ENCODE results near the gene SMIM5. TPM values are rescaled to one million over a fixed set of nuclear protein-coding genes. Genes with fewer than 3 reads are reported as not detected.

SMIM5 gene
- total RNA-seq, 2 experiments from 2014 or later, result 0.14 to 0.16 TPM

DNA sequence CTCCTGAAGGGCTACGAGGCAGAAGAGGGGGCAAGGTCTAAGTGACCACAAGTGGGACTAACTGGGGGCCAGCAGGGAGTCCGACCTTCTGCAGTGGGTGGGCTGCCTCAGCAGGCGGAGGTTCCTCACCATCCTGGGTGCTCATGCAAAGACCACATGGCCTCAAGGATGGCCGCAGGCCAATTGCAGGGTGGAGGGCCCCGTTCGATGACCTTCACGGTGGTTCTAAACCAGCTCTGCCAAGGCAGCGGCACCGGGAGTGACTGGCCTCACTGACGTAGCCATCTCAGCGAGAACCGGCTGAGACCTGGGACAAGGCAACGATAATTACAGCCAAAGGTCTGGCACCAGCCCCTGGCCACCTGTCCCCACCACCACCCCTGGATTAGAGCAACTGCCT, 5.7 kb downstream of the SMIM5 start:
- Mint-ChIP-seq H3K27ac (no peak overlapping the region), H3K36me3 (no peaks in the 10 kb centered on the region), H3K27me3 (no peaks in the 10 kb centered on the region), H3K4me3 (no peak overlapping the region), H3K9me3 (no peaks in the 10 kb centered on the region), H3K4me1 (peaks cover 2% of the 10 kb centered on the region)
- DNase-seq, result no peak

DNA sequence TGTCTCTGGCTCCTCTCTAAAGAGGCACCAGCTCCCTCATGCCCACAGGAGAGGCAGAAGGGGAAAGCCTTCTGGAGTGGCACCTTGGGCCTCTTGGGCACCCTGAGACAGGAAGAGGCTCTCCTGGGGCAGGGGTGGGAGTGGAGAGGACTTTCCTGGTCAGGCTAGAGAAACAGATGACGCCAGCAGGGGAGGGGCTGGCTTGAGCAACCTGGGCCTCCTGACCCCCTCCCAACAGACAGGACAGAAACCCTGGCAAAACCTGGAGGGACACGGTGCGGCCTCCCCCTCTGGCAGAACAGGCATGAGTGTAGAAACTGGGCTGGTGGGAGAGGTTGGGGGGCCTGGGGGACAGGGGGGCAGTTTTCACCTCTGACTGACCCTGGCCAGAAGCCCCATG, 6.1 kb downstream of the SMIM5 start:
- Mint-ChIP-seq H3K27me3 (no peaks in the 10 kb centered on the region), H3K36me3 (no peaks in the 10 kb centered on the region), H3K4me1 (no peaks in the 10 kb centered on the region), H3K9me3 (no peaks in the 10 kb centered on the region), H3K27ac (no peak overlapping the region), H3K4me3 (no peak overlapping the region)
- DNase-seq, result no peak

DNA sequence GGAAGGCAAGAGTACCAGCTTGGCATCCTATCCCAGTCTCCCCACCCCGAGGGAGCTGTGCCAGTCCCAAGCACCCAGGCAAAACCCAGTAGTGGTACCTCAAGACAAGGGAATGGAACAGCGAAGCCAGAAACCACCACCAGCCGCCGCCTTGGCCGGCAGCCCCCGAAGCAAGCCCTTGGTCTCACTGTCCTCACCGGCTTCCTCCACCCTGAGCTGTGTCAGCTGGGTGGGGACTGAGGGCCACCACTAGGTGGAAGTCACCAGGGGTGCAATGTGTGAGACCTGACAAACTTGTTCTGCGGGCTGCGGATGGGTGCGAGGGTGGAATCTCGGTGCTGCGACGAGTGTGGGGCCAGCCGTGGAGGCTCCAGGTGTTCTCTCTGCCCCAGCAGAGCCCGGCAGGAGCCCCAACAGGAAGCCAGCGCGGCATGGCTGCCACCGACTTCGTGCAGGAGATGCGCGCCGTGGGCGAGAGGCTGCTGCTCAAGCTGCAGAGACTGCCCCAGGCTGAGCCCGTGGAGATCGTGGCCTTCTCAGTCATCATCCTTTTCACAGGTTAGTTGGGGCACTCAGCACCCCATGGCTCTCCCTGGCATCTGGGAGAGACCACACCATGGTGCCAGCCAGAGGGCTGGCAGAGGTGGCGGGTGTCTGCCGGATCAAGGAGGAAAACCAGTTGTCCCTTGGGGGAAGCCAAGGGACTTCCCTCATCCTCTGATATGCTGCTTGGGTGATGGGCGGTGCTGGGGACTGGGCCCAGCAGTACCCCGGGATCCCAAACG, 6.7 kb downstream of the SMIM5 start:
- Mint-ChIP-seq H3K36me3 (no peaks in the 10 kb centered on the region), H3K27me3 (no peaks in the 10 kb centered on the region), H3K9me3 (no peaks in the 10 kb centered on the region), H3K4me3 (no peak overlapping the region), H3K27ac (no peak overlapping the region), H3K4me1 (no peaks in the 10 kb centered on the region)
- DNase-seq, result no peak

DNA sequence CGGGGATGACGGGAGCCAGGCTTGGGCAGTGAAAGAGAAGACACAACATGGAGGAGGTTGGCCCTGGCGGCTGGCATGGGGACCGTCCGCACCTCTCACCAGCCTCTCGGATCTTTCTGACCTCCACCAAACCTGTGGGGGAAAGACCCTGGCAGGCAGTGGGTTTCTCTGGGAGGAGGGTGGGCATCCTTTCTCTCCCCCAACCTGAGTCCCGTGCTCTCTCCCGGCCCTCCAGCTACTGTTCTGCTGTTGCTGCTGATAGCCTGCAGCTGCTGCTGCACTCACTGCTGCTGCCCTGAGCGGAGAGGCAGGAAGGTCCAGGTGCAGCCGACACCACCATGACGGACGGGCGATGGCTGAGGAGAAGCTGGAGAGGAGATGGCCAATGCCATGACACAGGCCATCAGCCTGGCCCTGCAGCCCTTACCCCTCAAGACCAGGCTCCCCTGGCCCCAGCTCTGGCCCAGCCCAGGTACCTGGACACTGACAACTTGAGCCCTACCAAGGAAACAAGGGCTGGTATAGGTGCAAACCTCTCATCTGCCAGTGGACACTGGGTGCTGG, 7.4 kb downstream of the SMIM5 start:
- H3K4me1 Mint-ChIP-seq, result no peaks in the 10 kb centered on the region
- no peak for DNase-seq
- no peak overlapping the region for H3K27ac Mint-ChIP-seq
- no peak overlapping the region for H3K4me3 Mint-ChIP-seq
- no peaks in the 10 kb centered on the region for H3K36me3 Mint-ChIP-seq
- H3K27me3 Mint-ChIP-seq, result no peaks in the 10 kb centered on the region
- H3K9me3 Mint-ChIP-seq, result no peaks in the 10 kb centered on the region

DNA sequence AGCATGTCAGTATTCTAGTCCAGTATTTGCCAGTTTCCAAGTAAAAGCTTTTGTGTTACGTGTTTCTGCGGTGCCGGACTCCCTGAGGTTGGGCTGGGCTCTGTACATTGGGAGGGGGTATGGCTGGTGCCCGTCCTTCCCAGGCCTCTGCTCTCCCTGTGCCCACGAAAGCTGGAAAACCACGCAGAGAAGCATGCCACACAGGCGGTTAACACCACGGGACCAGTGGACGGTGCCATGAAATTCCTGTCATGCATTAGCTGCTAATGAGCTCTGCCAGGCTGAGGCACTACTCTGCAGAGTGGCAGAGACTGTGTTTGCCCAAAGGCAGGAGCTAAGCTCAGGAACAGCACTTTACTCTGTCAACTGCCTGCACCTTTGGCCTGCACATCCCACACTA, 8.1 kb downstream of the SMIM5 start:
- Mint-ChIP-seq H3K9me3 (no peaks in the 10 kb centered on the region), H3K4me3 (no peak overlapping the region), H3K36me3 (no peaks in the 10 kb centered on the region), H3K27me3 (no peaks in the 10 kb centered on the region), H3K27ac (no peak overlapping the region), H3K4me1 (peaks cover 5% of the 10 kb centered on the region)
- DNase-seq, result no peak

DNA sequence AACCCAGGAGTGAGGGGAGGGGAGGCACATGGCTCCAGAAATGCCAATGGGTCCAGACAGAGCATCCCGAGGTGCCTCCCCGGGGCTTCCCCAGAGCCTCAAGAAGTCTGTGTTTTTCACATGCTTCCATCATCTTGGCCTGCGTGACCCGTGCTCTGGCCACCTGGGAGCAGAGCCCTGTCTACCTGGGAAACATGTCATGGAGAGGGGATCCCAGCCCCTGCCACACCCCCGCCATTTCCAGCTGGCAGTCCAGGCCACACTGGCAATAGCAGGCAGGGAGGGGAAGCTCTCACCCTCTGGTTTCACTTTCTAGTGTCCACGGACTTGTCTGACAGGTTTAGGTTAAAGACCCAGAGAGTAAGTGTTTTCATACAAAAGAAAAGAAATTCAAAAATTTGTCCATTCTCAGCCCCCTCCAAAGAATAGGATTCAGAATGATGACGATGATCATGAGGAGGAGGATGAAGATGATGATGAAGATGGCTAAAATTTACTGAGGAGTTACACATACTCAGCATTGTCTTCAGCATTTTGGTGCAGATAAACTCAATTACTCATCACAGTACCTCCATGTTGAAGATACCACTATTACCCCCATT, 9.0 kb downstream of the SMIM5 start:
- Mint-ChIP-seq H3K9me3 (no peaks in the 10 kb centered on the region), H3K4me3 (no peak overlapping the region), H3K27me3 (no peaks in the 10 kb centered on the region), H3K36me3 (no peaks in the 10 kb centered on the region), H3K4me1 (peaks cover 5% of the 10 kb centered on the region), H3K27ac (no peak overlapping the region)
- DNase-seq, result no peak

DNA sequence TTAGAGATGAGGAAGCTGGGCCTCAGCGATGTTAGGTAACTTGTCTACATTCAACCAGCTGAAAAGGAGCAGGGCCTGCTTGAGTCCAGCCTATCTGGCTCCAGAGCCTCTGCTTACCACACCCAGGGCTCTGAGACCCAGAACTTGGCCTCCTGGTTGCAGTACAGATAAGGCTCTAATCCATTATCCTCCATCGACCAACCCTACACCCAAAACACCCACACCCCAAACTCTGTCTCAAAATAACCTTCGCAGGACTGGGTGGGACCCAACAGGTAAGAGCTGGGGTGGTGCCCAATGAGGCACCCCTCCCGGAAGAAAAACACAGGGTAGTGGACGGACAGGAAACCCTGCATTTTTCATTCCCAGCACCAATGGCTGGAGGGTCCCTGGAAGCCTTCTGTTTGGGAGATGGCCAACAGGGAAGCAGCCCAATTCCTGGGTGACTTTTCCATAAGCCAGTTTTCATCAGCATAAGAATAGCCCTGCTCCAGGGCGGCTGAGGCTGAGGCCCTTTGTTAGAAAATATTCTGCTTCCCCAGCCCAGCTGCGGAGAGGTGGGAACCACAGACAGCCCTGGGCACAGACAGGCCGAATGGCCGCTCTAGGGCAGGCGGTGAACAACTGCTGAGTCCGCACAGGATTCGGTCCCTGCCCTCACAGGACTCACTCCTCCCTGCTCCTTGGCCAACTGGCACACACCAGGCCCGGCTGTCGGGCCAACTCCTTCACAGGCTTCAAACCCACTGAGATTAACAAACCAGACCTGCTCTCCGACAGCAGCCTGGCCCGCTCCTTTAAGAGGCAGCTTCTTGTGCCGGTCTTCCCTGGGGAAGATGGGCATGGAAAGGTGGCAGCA, 9.8 kb downstream of the SMIM5 start:
- no peaks in the 10 kb centered on the region for H3K27me3 Mint-ChIP-seq
- no peak overlapping the region for H3K27ac Mint-ChIP-seq
- no peak overlapping the region for H3K4me3 Mint-ChIP-seq
- peaks cover 5% of the 10 kb centered on the region for H3K4me1 Mint-ChIP-seq
- DNase-seq, result no peak
- H3K36me3 Mint-ChIP-seq, result no peaks in the 10 kb centered on the region
- H3K9me3 Mint-ChIP-seq, result no peaks in the 10 kb centered on the region

DNA sequence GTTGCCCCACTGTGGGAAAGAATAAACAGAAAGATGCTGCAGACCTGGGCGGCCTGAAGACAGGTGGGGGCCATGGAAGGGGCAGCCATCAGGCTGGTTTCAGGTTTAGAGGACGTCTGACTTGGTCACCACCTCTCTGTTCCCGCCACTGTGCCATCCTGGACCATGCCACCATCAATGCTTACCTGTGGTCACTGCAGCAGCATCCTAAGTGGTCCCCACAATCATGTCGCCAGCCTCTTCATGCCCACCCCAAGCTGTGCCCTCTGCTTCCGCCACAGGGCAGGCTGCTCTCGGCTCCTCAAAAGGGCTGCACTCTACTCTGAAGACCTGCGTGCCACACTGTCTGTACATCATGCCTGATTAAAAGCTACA, 10.4 kb downstream of the SMIM5 start:
- no peaks in the 10 kb centered on the region for H3K36me3 Mint-ChIP-seq
- H3K9me3 Mint-ChIP-seq, result no peaks in the 10 kb centered on the region
- H3K27me3 Mint-ChIP-seq, result no peaks in the 10 kb centered on the region
- DNase-seq, result no peak
- no peak overlapping the region for H3K4me3 Mint-ChIP-seq
- peaks cover 5% of the 10 kb centered on the region for H3K4me1 Mint-ChIP-seq
- H3K27ac Mint-ChIP-seq, result no peak overlapping the region

DNA sequence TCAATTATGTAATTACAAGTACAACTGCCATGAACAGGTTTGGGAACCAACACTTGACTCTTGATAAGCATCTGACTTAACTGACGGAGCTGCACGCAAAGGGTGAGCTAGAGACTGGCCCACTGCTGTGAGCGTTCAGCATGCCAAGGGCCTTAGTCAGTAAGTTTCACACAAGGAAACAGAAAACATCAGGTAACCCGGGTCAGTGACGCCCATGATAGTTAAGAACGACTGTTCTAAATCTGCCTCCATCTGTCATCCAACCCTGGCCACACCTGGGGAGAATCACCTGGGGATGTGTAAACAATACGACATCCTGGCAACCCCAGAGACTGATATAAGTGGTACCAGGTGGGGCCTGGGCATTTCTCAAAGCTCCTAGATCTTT, 12.3 kb downstream of the SMIM5 start:
- Mint-ChIP-seq H3K9me3 (no peaks in the 10 kb centered on the region), H3K4me1 (peaks cover 5% of the 10 kb centered on the region), H3K27me3 (no peaks in the 10 kb centered on the region), H3K4me3 (no peak overlapping the region), H3K27ac (no peak overlapping the region), H3K36me3 (peaks cover 3% of the 10 kb centered on the region)
- no peak for DNase-seq

DNA sequence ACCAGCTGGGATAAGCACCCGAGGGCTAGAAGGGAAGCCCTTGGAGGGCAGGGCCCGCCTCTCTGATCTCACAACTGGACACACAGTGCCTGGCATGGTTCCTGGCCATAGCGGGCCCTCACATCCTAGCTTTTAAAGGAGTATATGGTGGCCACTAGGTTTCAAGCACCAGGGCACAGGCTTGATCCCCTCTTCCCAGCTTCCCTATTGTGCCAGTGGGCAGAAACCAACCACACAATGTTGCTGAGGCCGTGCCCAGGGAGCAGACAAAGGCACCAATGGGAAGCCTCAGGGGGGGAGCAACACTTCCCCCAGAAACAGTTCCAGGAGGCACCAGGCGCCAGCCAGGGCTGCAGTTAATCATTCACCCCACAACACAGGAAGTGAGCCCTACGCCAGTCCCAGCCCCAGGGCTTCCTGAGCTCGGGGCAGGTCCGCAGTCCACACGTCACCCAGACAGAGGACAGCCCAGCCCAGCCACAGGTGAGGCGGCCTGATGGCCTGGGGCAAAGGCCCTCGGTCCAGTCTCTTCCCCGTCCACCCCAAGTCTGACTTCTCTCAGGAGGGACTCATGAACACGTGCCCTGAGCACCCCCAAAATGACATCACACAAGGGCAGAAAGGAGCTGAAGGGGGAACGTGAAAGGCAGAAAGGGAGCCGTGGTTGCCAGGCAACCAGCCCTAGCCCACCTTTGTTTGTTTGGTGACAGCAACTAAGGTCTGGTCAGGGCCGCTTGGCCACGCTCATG, 12.8 kb downstream of the SMIM5 start:
- peaks cover 5% of the 10 kb centered on the region for H3K4me1 Mint-ChIP-seq
- peak; percentile 20 for DNase-seq
- no peaks in the 10 kb centered on the region for H3K27me3 Mint-ChIP-seq
- no peaks in the 10 kb centered on the region for H3K9me3 Mint-ChIP-seq
- no peak overlapping the region for H3K4me3 Mint-ChIP-seq
- peaks cover 4% of the 10 kb centered on the region for H3K36me3 Mint-ChIP-seq
- peak overlapping the region; percentile 66 for H3K27ac Mint-ChIP-seq

DNA sequence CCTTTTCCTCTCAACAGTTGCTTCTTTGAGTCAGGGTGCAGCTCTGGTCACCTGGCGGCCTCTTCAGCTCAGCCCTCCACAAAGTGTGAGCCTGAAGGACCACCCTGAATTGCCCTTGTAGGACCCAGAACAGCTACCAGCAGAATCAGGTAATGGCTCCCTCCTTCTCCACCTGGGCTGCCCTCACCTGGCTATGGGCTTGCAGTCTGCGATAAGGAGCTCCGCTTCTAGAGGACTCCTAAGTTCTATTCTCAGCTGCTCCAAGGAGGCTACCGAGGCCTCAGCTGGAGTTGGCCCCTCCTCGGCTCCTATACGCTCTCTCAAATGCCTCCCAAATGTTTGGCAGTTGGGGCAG, 13.4 kb downstream of the SMIM5 start:
- Mint-ChIP-seq H3K9me3 (no peaks in the 10 kb centered on the region), H3K27me3 (no peaks in the 10 kb centered on the region), H3K4me1 (peaks cover 5% of the 10 kb centered on the region), H3K27ac (no peak overlapping the region), H3K36me3 (peaks cover 4% of the 10 kb centered on the region), H3K4me3 (no peak overlapping the region)
- DNase-seq, result no peak

DNA sequence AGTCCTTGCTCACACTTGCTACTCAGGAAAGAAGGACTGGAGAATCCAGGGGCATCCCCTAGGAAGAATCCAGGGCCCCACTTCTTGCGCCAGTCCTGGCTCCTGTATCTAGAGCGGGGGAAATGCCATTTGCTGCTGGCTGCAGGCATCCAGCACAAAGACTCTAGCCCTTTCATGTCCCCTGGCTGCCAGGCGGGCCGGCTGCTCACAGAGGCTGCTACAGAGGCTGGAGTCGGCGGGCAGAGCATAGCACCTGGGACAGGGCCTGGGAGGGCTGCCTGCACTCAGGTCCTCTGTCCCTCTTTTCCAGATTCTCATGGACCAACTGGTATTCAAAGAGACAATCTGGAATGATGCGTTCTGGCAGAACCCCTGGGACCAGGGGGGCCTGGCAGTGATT, 13.8 kb downstream of the SMIM5 start:
- H3K27me3 Mint-ChIP-seq, result no peaks in the 10 kb centered on the region
- H3K9me3 Mint-ChIP-seq, result no peaks in the 10 kb centered on the region
- peaks cover 5% of the 10 kb centered on the region for H3K4me1 Mint-ChIP-seq
- no peak overlapping the region for H3K27ac Mint-ChIP-seq
- no peak overlapping the region for H3K4me3 Mint-ChIP-seq
- H3K36me3 Mint-ChIP-seq, result peaks cover 4% of the 10 kb centered on the region
- no peak for DNase-seq

DNA sequence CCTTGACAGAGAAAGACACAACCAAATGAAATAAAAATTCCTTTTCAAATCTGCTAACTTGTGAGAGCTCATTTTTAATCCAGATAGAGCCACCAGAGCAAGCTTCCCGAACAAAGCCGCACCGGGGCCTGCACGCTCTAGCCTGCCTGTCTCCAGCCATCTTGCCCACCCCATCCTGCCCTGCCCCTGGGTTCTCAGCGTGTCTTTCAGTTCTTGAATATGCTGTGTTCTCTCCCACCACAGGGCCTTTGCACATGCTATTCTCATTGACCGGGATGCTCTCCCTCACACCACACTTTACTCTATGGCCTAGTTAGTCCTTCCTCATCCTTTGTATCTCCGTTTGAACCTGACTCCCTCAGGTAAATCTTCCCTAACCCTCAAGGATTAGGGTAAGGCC, 14.7 kb downstream of the SMIM5 start:
- no peak overlapping the region for H3K27ac Mint-ChIP-seq
- peaks cover 8% of the 10 kb centered on the region for H3K4me1 Mint-ChIP-seq

DNA sequence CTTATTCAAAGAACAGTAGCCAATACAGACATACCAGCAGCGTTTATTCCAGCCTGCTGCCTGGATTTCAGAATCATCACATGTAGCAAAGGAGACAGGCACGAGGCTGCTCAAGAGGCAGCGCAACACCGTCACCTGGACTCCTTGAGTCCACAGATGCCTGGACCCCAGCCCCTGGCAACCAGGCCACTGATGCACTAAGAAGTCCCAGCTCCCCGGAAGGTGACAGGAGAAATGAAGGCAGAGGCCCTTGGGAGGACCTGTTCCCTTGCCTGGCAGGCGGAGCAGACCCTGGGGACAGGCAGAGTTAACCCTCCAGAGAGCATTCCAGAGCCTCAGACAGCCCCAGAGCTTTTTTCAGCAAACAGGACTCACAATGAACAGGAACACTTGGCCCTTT, 16.5 kb downstream of the SMIM5 start:
- Mint-ChIP-seq H3K36me3 (peaks cover 4% of the 10 kb centered on the region), H3K4me3 (no peak overlapping the region), H3K4me1 (peaks cover 12% of the 10 kb centered on the region), H3K9me3 (no peaks in the 10 kb centered on the region), H3K27me3 (no peaks in the 10 kb centered on the region), H3K27ac (no peak overlapping the region)
- no peak for DNase-seq

More for the DNA sequence above, 14.7 kb downstream of the SMIM5 start:
- Mint-ChIP-seq H3K27me3 (no peaks in the 10 kb centered on the region), H3K36me3 (peaks cover 4% of the 10 kb centered on the region), H3K9me3 (no peaks in the 10 kb centered on the region), H3K4me3 (no peak overlapping the region)
- no peak for DNase-seq

DNA sequence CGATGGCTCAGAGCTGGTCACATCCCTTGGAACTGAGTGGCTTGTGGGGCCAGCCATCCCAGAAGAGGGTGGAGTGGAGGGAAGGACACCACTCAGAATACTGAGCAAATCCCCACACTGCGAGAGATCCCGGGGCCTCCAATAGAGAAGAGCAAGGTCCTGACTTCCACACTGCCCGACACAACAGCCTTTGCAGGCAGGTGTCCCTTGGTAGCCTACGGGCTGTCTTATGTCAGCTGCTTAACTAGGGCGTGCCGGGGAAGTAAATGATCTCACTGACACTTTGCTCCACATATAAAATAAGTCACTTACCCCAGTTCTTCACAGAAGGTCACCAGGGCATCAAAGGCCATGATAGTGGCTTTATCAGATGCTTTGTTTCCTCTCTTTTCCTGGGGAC, 17.6 kb downstream of the SMIM5 start:
- no peaks in the 10 kb centered on the region for H3K9me3 Mint-ChIP-seq
- no peak overlapping the region for H3K27ac Mint-ChIP-seq
- H3K27me3 Mint-ChIP-seq, result no peaks in the 10 kb centered on the region
- no peak overlapping the region for H3K4me3 Mint-ChIP-seq
- peaks cover 11% of the 10 kb centered on the region for H3K4me1 Mint-ChIP-seq
- peaks cover 4% of the 10 kb centered on the region for H3K36me3 Mint-ChIP-seq
- DNase-seq, result no peak
